HUES6 (cell line): ENCODE data around the gene MAP4.

Experiments
- H3K27ac ChIP-seq: 2 replicates; pipeline ENCODE4 v1.7.0; 2013; ENCODE audit warnings: low read depth, mild to moderate bottlenecking, low read length, inconsistent platforms
- H3K27me3 ChIP-seq: 2 replicates; pipeline ENCODE4 v1.6.1; 2013; ENCODE audit warnings: low read length; ENCODE audit not compliant: control insufficient read depth, insufficient read depth
- H3K36me3 ChIP-seq: 2 replicates; pipeline ENCODE4 v1.6.1; 2013; ENCODE audit warnings: low read length; ENCODE audit not compliant: control insufficient read depth, insufficient read depth
- H3K4me1 ChIP-seq: 2 replicates; pipeline ENCODE4 v1.6.1; 2013; ENCODE audit warnings: low read length; ENCODE audit not compliant: control insufficient read depth, insufficient read depth
- H3K4me3 ChIP-seq: 2 replicates; pipeline ENCODE4 v1.5.1; 2013; ENCODE audit warnings: low read depth, low read length
- H3K9ac ChIP-seq: one replicate; pipeline ENCODE4 v1.6.1; 2013; ENCODE audit warnings: mild to moderate bottlenecking, low read length
- H3K9me3 ChIP-seq: 2 replicates; pipeline ENCODE4 v1.6.1; 2013; ENCODE audit warnings: low read depth, low read length; ENCODE audit not compliant: control insufficient read depth, insufficient read depth

Gene MAP4

DNA sequence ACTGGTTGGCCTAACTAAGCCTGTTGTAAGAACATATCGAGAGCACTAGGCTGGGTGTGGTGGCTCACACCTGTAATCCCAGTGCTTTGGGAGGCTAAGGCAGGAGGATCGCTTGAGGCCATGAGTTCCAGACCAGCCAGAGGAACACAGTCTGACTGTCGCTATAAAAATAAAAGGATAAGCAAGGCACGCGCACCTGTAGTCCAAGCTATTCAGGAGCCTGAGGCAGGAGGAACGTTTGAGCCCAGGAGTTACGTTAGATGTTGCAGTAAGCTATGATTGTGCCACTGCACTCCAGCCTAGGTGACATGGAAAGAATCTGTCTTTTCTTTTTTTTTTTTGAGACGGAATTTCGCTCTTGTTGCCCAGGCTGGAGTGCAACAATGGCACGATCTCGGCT, 24.9 kb downstream of the MAP4 start:
- H3K4me3 ChIP-seq = no peak overlapping the region
- no peak overlapping the region for H3K9ac ChIP-seq

DNA sequence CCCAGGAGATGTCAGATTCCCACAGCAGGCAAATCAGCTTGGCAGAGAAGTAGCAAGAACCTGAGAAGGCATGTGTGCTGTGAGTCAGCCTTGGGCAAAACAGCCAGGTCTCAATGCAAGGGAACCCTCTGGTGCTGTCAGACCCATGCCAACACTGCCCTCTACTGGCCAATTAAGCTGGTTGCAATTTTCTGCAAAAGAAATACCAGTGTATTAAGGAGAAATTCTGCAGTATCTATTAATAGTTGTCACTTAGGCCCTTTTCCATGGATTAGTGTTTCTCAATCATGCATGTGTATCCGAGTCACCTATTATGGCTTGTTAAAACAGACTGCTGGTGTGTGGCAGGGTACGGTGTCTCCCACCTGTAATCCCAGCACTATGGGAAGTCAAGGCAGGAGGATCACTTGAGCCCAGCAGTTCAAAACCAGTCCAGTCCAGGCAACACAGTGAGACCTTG, 26.2 kb downstream of the MAP4 start:
- H3K36me3 ChIP-seq = peaks cover 19% of the 10 kb centered on the region; the same call in 1 of the 2 replicates

More for the DNA sequence above, 24.9 kb downstream of the MAP4 start:
- peaks cover 21% of the 10 kb centered on the region for H3K36me3 ChIP-seq
- no peak overlapping the region for H3K27ac ChIP-seq
- H3K4me1 ChIP-seq = peaks cover 2% of the 10 kb centered on the region; the same call in 1 of the 2 replicates
- H3K9me3 ChIP-seq = no peaks in the 10 kb centered on the region
- H3K27me3 ChIP-seq = no peaks in the 10 kb centered on the region

DNA sequence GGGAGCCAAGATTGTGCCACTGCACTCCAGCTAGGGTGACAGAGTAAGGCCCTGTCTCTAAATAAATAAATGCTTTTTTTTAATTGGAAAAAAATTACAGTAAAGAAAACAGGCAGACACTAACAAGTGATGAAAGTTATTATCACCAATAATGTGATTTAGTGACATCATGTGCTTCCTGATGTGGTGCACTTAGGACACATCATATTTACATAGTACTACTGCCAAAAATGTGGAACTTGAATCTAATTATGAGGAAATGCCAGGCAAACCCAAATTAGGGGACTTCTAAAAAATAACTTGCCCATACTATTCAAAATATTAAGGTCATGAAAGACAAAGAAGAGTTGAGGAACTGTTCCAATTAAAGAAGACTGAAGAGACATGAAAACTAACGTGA, 30.8 kb downstream of the MAP4 start:
- peaks cover 8% of the 10 kb centered on the region; the same call in 1 of the 2 replicates for H3K36me3 ChIP-seq
- no peak overlapping the region for H3K4me3 ChIP-seq
- H3K9ac ChIP-seq = no peak overlapping the region
- no peak overlapping the region for H3K27ac ChIP-seq
- peaks cover 2% of the 10 kb centered on the region; the same call in 1 of the 2 replicates for H3K4me1 ChIP-seq
- no peaks in the 10 kb centered on the region for H3K27me3 ChIP-seq
- H3K9me3 ChIP-seq = no peaks in the 10 kb centered on the region

More for the DNA sequence above, 26.2 kb downstream of the MAP4 start:
- Histone ChIP-seq H3K4me1 (peaks cover 2% of the 10 kb centered on the region; the same call in 1 of the 2 replicates), H3K27ac (no peak overlapping the region), H3K4me3 (no peak overlapping the region), H3K27me3 (no peaks in the 10 kb centered on the region), H3K9ac (no peak overlapping the region), H3K9me3 (no peaks in the 10 kb centered on the region)

DNA sequence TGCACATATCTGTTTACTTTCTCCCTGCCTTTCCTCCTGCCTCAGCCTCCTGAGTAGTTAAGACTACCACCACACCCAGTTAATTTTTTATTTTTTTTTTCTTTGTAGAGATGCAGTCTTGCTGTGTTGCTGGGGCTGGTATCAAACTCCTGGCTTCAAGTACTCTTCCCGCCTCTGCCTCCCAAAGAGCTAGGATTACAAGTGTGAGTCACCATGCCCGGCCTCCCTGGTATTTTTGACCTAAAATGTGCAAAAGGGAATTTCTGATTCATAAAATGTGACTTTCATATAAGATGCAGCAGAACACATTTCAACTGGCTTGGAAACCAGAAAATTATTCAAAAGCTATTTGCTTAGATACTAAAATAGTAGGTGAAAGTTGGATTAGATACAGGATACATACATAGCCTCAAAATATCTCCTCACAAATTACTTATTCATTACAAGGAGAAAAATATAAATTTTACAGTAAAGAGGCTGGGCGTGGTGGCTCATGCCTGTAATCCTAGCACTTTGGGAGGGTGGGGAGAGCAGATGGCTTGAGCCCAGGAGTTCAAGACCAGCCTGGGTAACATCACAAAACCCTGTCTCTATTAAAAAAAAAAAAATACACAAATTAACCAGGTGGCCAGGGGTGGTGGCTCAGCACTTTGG, 32.0 kb downstream of the MAP4 start:
- H3K9me3 ChIP-seq = no peaks in the 10 kb centered on the region
- 0 out of 2 replicates have a peak, but pooled peaks cover 2% of the 10 kb centered on the region for H3K4me1 ChIP-seq
- no peak overlapping the region for H3K27ac ChIP-seq
- H3K27me3 ChIP-seq = no peaks in the 10 kb centered on the region
- no peak overlapping the region for H3K9ac ChIP-seq
- H3K4me3 ChIP-seq = no peak overlapping the region
- peaks cover 8% of the 10 kb centered on the region; the same call in 1 of the 2 replicates for H3K36me3 ChIP-seq

DNA sequence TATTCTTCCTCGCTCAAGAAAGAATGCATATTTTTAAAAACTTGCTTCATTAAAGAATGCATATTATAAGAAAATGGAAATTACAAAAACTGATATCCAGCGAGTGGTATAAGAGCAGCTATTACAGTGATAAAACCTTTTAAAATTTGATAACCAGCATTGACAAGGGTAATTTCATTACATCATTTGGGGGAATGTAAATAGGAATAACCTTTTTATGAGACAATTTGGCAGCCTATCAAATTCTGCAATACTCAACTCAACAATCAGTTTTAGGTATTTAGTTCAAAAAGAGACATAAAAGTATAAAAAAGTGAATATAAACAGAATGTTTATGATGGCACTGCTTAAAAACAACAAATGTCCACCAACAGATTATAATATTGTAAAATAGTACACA, 35.4 kb downstream of the MAP4 start:
- Histone ChIP-seq H3K4me3 (no peak overlapping the region), H3K9me3 (no peaks in the 10 kb centered on the region), H3K36me3 (peaks cover 10% of the 10 kb centered on the region), H3K27me3 (no peaks in the 10 kb centered on the region), H3K27ac (no peak overlapping the region), H3K9ac (no peak overlapping the region), H3K4me1 (no peaks in the 10 kb centered on the region)

DNA sequence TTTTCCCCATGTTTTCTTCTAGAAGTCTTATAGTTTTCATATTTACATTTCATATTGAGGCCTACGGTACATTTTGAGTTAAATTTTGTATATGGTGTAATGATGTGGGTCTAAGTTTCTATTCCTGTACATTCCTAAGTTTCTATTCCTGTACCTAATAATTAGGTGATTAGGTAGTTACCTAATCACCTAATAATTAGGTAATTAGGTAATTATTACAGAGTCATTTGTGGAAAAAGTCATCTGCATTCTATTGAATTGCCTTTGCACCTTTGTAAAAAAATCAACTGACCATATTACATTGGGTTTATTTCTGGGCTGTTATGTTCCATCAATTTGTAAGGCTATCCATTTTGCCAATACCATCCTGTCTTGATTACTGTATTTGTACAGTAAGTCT, 37.1 kb downstream of the MAP4 start:
- Histone ChIP-seq H3K4me3 (no peak overlapping the region), H3K27ac (no peak overlapping the region), H3K9ac (no peak overlapping the region)

DNA sequence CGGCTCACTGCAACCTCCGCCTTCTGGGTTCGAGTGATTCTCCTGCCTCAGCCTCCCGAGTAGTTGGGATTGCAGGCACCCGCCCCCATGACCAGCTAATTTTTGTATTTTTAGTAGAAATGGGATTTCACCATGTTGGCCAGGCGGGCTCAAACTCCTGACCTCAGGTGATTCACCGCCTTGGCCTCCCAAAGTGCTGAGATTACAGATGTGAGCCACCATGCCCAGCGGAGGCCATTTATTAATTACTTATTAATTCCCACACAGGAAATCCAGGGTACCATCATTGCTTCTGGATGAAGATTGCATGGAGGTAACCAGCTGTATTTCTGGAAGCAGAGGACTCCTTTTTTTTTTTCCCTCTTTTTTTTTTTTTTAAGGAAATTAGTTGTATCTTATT, 37.8 kb downstream of the MAP4 start:
- H3K9ac ChIP-seq = no peak overlapping the region
- H3K27ac ChIP-seq = no peak overlapping the region
- no peak overlapping the region for H3K4me3 ChIP-seq

More for the DNA sequence above, 37.1 kb downstream of the MAP4 start:
- Histone ChIP-seq H3K36me3 (peaks cover 7% of the 10 kb centered on the region; the same call in 1 of the 2 replicates), H3K9me3 (no peaks in the 10 kb centered on the region), H3K4me1 (no peaks in the 10 kb centered on the region), H3K27me3 (no peaks in the 10 kb centered on the region)

DNA sequence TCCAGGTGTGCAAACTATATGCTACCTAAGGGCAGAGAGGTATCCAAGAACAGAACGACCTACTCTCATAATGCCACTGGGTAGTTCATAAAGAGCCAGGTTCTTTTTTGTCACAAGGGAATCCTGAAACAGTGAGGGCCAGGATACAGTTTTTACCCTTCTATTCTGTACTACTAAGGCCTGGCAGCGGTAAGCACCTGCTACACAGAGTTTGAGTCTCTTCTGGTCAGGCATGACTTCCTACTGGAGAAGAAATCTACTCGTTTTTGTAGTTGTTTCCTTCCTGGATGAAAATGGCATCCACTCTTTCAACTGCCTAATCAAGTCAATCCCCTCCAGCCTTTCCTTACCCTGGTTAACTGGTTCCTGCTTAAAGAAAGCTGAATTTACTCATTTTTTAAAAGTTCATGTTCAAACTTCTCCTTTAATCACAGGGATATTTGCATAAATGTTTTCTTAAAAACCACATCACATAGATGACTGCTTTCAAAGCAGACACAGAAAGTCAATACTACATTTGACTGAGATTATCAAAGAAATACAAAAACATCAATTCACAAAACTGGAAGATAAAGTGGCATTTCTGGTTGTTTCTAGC, 40.0 kb downstream of the MAP4 start:
- Histone ChIP-seq H3K36me3 (peaks cover 12% of the 10 kb centered on the region; the same call in 1 of the 2 replicates), H3K4me3 (no peak overlapping the region), H3K9me3 (no peaks in the 10 kb centered on the region), H3K9ac (no peak overlapping the region), H3K27me3 (no peaks in the 10 kb centered on the region), H3K27ac (no peak overlapping the region), H3K4me1 (no peaks in the 10 kb centered on the region)

More for the DNA sequence above, 37.8 kb downstream of the MAP4 start:
- Histone ChIP-seq H3K4me1 (no peaks in the 10 kb centered on the region), H3K27me3 (no peaks in the 10 kb centered on the region), H3K36me3 (peaks cover 7% of the 10 kb centered on the region; the same call in 1 of the 2 replicates), H3K9me3 (no peaks in the 10 kb centered on the region)

DNA sequence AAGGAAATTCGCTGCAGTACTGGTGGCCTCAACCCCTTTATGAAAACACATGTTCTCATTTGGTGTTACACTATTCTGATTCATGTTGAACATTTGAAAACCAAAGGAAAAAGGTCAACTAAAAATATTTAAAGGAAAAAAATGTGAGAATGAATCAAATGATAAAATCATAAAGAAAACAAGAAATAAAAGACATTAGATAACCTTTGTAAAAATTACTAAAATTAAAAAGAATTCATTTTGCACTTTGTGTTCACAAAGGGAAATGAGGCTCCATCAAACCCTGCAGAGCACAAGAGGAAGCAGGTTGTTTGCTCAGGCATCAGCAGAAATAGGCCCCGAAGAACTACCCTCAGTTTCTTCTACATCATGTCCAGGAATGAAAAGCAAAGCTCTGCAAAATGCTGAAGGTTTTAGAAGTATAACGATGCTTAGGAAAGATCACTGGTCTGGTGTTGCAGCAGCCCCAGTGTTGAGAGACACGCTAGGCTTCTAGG, 41.2 kb downstream of the MAP4 start:
- Histone ChIP-seq H3K9me3 (no peaks in the 10 kb centered on the region), H3K36me3 (peaks cover 15% of the 10 kb centered on the region; the same call in 1 of the 2 replicates), H3K27me3 (no peaks in the 10 kb centered on the region)

DNA sequence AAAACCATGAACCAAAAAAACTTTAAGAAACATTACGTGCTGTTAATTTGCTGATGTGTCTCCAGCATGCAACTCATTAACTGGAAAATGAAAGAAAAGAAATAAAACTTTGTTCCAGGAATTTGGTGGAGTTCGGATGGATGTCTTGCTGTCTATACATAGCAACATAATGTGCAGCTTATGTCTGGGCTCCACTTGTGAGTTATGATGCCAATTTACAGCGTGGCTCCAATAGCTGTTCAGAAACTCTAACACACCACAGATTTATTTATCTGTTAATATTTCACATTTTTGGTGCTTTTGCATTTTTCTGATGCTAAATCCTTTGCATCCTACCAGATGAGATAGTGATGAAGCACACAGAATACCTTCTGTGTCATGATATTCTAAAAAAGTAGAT, 45.1 kb downstream of the MAP4 start:
- no peak overlapping the region for H3K27ac ChIP-seq
- no peaks in the 10 kb centered on the region for H3K4me1 ChIP-seq
- H3K9me3 ChIP-seq = no peaks in the 10 kb centered on the region
- no peak overlapping the region for H3K4me3 ChIP-seq
- H3K36me3 ChIP-seq = peaks cover 9% of the 10 kb centered on the region; the same call in 1 of the 2 replicates
- no peaks in the 10 kb centered on the region for H3K27me3 ChIP-seq
- H3K9ac ChIP-seq = no peak overlapping the region

More for the DNA sequence above, 41.2 kb downstream of the MAP4 start:
- no peak overlapping the region for H3K27ac ChIP-seq
- no peak overlapping the region for H3K4me3 ChIP-seq
- no peaks in the 10 kb centered on the region for H3K4me1 ChIP-seq
- no peak overlapping the region for H3K9ac ChIP-seq

DNA sequence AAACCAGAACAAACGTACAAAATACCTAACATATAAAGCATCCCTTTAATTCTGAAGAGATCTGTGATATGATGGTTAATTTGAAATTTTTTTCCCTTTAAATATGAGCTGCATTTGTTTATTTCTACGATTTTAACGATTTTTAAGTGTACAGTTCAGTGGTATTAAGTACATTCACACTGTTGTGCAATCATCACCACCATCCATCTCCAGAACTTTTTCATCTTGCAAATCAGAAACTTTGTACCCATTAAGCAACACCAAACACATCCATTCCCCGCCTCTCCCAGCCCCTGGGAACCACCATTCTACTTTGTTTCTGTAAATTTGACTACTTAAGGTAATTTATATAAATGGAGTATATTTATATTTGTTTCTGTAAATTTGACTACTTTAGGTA, 51.5 kb downstream of the MAP4 start:
- peaks cover 29% of the 10 kb centered on the region for H3K4me1 ChIP-seq
- H3K9me3 ChIP-seq = no peaks in the 10 kb centered on the region
- H3K27me3 ChIP-seq = no peaks in the 10 kb centered on the region
- H3K9ac ChIP-seq = no peak overlapping the region
- no peak overlapping the region for H3K4me3 ChIP-seq
- no peaks in the 10 kb centered on the region for H3K36me3 ChIP-seq
- H3K27ac ChIP-seq = no peak overlapping the region
